Measurements from ENCODE around the gene LRMDA.

LRMDA gene

GRCh38 chr10:75402486-75403143 is 28.8 kb upstream of the LRMDA start:
- DNase-seq, result peak; percentile 62

- no peak for DNase-seq
These were observed 28.1 kb upstream of the LRMDA start for GRCh38 chr10:75403144-75403938.

GRCh38 chr10:75403939-75404814 is 27.2 kb upstream of the LRMDA start:
- no peak for DNase-seq

- DNase-seq, result no peak
These were observed 26.4 kb upstream of the LRMDA start for GRCh38 chr10:75404815-75405597.

- no peak for DNase-seq
These were observed 25.6 kb upstream of the LRMDA start for GRCh38 chr10:75405598-75406461.

GRCh38 chr10:75406462-75407223 is 24.8 kb upstream of the LRMDA start:
- DNase-seq, result no peak

- DNase-seq, result no peak
These were observed 24.2 kb upstream of the LRMDA start for GRCh38 chr10:75407224-75407712.

- no peak for DNase-seq
These were observed 23.5 kb upstream of the LRMDA start for GRCh38 chr10:75407713-75408508.

- no peak for DNase-seq
These were observed 22.9 kb upstream of the LRMDA start for GRCh38 chr10:75408509-75408875.

- DNase-seq, result no peak
These were observed 22.2 kb upstream of the LRMDA start for GRCh38 chr10:75408911-75409885.

GRCh38 chr10:75410132-75411005 is 21.1 kb upstream of the LRMDA start:
- DNase-seq, result no peak

- DNase-seq, result no peak
These were observed 16.9 kb upstream of the LRMDA start for GRCh38 chr10:75414527-75414926.

GRCh38 chr10:75417522-75417927 is 13.9 kb upstream of the LRMDA start:
- no peak for DNase-seq

GRCh38 chr10:75418293-75418692 is 13.1 kb upstream of the LRMDA start:
- no peak for DNase-seq

- DNase-seq, result no peak
These were observed 12.7 kb upstream of the LRMDA start for GRCh38 chr10:75418712-75419111.

GRCh38 chr10:75422913-75423312 is 8.5 kb upstream of the LRMDA start:
- DNase-seq, result no peak

GRCh38 chr10:75424571-75424970 is 6.9 kb upstream of the LRMDA start:
- no peak for DNase-seq
